ENCODE results near the gene AHNAK2.
"Not testable (repeated sequence)": the region's sequence is repeated elsewhere in the genome, so short reads cannot be mapped to it uniquely, and the experiment has no call there.

AHNAK2 gene

GRCh38 chr14:104977681-104978653 lies at the start of gene AHNAK2:
AHNAK2 (minus strand) TSS chr14:104978374; CDS start chr14:104978237, 137 bp downstream.
- peak; percentile 18 for DNase-seq (ENCODE audit: low spot score)

- DNase-seq (ENCODE audit: low spot score) = not testable (repeated sequence)
These were observed 49.5 kb upstream of the AHNAK2 start for GRCh38 chr14:105027718-105028117.

GRCh38 chr14:105026802-105027563 lies 48.8 kb upstream of the AHNAK2 start:
- DNase-seq (ENCODE audit: low spot score) = no peak

GRCh38 chr14:105026033-105026785 lies 48.0 kb upstream of the AHNAK2 start:
- DNase-seq (ENCODE audit: low spot score) = peak; percentile 51

DNA sequence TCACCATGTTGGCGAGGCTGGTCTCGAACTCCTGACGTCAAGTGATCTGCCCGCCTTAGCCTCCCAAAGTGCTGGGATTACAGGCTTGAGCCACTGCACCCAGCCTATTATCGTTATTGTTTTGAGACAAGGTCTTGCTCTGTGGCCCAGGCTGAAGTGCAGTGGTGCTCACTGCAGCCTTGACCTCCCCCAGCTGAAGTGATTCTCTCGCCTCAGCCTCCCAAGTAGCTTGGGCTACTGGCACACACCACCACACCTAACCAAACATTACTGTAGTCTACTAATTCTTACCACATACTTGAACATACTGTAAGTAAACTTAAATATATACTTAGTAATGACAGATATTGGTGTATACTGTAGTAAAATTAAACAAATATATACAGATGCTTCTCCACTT lies 47.3 kb upstream of the AHNAK2 start:
- DNase-seq (ENCODE audit: low spot score) = no peak

DNA sequence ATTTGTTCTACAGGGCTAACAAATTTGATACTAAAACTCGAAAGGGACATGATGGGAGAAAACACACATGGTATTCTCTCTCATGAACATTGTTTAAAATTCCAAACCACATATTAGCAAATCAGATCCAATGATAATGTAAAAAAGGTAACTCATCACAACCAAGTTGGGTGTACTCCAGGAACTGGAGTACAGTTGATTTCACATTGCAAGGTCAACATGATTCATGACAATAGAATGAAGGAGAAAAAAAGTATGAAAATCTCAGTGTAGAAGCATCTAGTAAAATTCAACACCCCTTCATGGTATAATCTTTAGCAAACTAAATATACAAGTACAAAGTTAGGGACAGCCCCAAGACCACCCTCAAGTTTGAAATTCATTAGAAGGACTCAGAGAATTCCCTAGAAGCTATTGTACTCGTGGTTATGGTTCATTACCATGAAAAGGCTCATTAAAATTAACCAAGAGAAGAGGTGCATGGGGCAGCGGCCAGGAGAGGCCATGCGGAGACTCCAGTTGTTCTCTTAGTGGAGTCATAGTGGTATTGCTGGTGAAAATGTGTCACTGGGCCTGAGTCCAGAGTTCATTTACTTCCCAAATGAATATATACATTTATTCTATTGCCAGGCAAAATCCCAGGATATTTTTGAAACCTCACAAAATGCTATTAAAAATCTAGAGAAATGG lies 45.8 kb upstream of the AHNAK2 start:
- DNase-seq (ENCODE audit: low spot score) = no peak

DNA sequence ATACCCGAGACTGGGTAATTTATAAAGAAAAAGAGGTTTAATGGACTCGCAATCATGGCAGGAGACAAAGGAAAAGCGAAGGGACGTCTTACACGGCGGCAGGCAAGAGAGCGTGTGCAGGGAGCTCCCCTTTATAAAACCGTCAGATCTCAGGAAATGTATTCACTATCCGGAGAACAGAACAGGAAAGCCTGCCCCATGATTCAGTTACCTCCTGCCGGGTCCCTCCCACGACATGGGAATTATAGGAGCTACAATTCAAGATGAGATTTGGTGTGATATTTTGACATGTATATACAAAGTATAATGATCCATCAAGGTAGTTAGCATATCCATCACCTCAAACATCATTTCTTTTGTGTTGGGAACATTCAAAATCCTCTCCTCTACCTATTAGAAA lies 45.0 kb upstream of the AHNAK2 start:
- no peak for DNase-seq (ENCODE audit: low spot score)

DNA sequence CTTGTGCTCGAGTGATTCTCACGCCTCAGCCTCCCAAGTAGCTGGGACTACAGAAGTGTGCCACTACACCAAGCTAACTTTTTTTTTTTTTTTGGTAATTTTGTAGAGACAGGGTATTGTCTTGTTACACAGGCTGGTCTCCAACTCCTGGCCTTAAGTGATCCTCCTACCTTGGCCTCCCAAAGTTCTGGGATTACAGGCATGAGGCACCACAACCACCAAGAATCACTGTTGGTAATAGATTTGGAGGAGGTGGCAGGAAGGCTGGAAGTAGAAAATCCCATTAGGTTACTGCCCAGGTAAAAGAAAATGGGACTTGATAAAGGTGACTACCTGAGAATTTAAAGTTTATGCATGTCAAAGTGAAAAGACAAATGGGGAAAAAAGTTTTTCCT lies 44.1 kb upstream of the AHNAK2 start:
- DNase-seq (ENCODE audit: low spot score) = no peak

DNA sequence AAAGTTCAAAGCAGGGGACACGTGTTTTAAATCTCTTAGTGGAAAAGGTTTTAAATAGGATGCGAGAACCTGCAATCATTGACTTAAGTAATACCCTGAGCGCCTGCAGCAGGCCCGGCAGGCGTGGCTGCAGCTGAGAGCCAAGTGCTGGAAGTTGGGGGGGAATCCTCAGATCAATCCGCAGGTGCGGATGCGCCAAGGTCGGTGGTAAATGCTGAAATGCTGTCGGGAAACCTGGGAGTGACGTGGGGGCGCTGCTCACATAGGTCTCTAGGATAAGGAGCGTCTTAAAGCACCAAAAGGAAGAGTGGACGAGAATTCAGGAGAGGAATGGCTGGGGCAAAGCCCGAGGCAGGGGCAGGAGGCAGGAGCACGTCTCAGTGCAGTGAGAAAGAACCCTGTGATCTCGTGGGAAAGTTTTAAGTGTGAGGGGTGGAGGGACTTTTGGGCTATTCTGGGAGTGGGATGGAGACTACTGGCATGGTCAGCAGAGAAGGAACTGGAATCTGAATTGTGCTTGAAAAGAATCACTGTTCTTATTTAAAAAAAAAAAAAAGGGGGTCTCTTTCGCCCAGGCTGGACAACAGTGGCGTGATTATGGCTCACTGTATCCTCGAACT lies 43.6 kb upstream of the AHNAK2 start:
- peak; percentile 19 for DNase-seq (ENCODE audit: low spot score)

DNA sequence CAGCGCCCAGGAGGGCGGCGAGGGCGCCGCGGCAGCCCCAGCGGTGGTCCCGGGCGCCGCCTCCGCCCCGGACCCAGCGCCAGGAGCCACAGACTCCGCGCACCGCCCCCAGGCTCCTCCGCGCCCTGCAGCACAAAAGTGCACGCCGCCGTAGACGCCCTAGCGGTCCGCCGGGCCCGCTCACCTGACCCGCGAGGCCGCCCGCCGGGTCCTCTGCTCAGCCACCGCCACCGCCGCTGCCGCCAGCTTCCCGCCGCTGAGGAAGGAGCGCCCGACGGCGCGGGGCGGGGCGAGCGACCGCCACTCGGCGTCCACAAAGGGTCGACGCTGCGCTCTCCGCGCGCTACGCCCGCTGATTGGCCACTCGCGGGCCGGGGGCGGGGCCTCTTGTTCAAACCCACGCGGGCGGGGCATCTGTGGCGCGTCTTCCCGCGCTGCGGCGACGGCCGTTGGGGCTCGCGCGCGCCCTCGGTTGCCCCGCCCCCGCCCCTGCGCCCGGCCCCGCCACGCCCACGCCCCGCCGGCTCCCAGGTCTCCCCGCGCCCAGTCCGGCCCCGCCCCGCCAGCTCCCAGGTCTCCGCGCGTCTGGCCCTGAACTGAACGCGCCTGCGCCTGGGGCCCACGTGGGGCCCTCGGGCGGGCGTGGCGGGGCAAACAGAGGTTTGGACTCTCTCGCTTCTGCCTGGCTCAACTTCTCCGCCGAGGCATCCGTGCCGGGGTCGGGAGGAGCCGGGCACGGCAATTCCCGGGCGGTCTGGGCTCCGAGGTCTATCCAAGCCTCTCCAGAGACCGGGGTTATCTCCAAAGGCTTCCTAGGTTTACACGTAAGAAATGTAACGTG lies 42.9 kb upstream of the AHNAK2 start, which contains the start of gene CDCA4:
Gene CDCA4, minus strand, starts transcription at position 269 of the 841 bp plus-strand sequence. CDS start 9,154 bp downstream, outside the sequence.
- DNase-seq (ENCODE audit: low spot score) = peak; percentile 98

DNA sequence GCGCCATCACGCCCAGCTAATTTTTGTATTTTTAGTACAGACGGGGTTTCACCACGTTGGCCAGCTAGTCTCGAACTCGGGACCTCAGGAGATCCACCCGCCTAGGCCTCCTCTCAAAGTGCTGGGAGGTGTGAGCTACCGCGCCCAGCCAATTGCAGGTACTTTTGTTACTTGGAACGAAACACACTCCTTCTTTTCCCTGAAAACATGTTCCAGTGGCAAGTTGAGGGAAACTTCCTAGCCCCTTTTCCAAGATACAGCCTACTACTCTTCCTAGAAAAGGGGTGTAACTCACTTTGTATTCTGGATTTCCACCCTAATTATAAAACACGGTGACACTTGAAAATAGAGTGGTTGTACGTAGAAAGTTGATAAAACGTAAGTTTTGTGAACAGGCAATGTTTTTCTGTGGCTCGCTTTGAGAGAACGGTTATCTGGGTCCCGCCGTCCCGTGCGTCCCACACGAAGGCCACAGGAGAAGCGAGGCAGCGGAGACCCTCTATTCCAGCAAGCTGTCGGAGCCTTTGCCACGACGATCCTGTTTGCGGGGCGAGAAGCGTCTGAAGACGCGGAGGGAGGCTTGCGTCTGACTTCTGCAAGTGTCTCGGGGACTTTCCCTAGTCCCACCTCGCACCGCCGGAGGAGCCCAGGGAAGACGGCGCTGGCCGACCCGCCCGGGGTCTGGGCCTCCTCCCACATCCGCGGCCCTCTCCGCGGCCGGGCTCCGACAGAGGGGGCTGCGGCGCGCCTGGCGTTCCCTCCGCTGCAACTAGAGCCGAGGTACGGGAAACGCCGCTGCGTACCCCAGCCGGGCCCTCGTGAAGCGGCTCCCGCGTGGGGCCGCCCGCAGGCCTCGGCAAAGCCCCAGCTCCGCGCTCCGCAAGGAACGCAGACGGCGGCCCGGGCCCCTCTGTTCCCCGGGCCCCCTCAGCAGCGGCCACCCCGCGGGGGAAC lies 42.0 kb upstream of the AHNAK2 start:
- DNase-seq (ENCODE audit: low spot score) = peak; percentile 55

DNA sequence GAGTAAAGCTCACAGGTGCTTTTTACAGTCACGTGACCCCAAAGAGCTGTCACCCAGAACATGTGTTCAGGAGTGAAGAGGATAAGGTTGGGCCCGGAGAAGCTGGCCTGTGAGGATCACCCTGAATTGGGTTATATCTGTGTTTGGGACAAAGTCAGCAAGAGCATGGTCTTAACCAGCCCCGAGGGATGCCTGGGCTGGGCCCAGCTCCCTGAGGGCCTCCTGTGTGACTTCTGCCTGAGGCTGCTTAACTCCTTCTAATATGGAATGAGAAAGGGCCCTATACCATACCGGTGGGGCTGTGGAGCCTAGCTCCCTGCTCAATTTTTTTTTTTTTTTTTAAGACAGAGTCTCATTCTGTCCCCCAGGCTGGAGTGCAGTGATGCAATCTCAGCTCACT lies 40.2 kb upstream of the AHNAK2 start:
- DNase-seq (ENCODE audit: low spot score) = no peak

DNA sequence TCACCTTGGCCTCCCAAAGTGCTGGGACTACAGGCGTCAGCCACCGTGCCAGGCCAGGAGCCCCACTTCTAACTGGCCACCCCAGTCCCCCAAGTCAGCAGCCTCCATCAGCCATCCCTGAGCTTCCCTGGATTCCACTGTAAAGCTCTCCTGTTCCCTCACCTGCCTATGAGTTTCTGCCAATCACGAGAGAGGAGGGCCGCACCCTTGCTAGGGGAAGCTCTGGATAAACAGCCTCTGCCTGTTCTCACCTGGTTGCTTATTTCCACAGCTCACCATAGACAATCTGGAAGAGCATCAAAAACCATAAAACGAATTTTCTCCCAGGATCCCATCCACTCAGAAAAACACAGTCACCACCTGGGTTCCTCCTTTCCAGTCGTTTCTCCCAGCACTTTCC lies 37.7 kb upstream of the AHNAK2 start:
- no peak for DNase-seq (ENCODE audit: low spot score)

DNA sequence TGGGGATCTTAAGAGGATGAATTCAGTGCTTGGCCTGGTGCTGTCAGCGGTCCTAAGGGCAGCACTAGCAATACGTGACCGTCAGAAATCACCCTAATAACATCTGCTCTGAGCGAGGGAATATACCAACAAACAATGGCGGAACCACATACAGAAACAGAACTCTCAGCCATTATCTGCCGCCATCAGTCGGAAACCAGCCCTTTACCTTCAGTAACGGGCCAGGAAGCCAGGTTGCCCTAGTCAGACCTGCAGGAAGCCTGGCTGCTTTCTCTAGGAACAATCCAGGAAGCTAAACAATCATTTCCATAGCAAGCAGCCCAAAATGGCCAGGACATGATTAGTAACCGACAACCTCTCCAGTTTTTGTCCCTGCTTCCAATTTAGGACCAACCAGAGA lies 37.1 kb upstream of the AHNAK2 start:
- peak; percentile 20 for DNase-seq (ENCODE audit: low spot score)

- DNase-seq (ENCODE audit: low spot score) = no peak
These were observed 36.5 kb upstream of the AHNAK2 start for GRCh38 chr14:105014631-105015030.

- DNase-seq (ENCODE audit: low spot score) = no peak
These were observed 35.9 kb upstream of the AHNAK2 start for GRCh38 chr14:105014032-105014431.

DNA sequence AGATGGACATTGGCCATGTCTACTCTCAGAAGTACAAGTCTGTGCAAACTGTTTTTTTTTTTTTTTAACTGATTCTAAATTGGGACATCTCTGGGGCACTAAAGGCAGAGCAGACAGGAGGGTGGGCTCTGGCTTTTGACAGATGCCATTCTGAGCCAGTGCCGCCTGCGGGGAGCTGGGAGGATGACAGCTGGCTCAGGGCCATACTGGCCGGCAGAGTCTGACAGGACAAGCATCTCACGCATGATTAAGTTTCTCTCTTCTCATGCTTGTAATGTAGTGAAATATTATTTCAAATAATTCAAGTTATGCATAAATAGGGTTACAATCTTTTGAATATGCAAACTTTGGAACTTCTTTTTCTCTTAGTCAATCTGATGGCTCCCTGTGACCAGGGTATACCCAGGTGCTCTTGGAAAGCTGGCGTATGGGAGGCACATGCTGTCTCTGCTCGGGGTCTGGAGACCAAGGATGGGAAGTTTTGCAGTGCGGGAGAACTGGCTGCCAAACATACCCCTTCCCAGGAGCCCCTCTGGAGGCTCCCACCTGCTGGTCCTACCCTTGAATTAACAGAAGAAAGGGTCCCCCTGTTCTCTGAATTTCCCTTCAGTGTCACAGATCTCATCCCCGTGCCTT lies 35.1 kb upstream of the AHNAK2 start:
- no peak for DNase-seq (ENCODE audit: low spot score)
